A549 (cell line): ENCODE results near the gene EAF2.
"Not testable (repeated sequence)": the region's sequence is repeated elsewhere in the genome, so short reads cannot be mapped to it uniquely, and the experiment has no call there.

ENCODE experiments used
- KDM1A ChIP-seq: fragments of 200-600 bp; sonication (generic); IDR thresholded peaks from 2 replicates; pipeline ENCODE4 v1.6.1; 2016; ENCODE audit warnings: low read depth, mild to moderate bottlenecking
- POLR2A ChIP-seq: IDR thresholded peaks from 2 replicates; pipeline ENCODE4 v1.6.1; 2012; ENCODE audit warnings: mild to moderate bottlenecking, low read length
- RCOR1 ChIP-seq: fragments of 150-350 bp; IDR thresholded peaks from 2 replicates; pipeline ENCODE4 v1.6.1; 2014; ENCODE audit warnings: antibody characterized with exemption, low read length, low read depth
- SMC3 ChIP-seq: fragments of >200 bp; sonication (Bioruptor Twin); formaldehyde crosslinking; IDR thresholded peaks from 3 replicates; pipeline ENCODE4 v1.6.1; 2018; ENCODE audit warnings: inconsistent platforms
- TF ChIP-seq, protein P1 (sequence below): fragments of >200 bp; sonication (Bioruptor Twin); formaldehyde crosslinking; IDR thresholded peaks from 3 replicates; pipeline ENCODE4 v1.5.1; 2016
- TF ChIP-seq, protein P2 (sequence below): fragments of 200-600 bp; sonication (generic); IDR thresholded peaks from 2 replicates; pipeline ENCODE4 v1.6.1; 2016; ENCODE audit warnings: antibody characterized with exemption, mild to moderate bottlenecking, moderate library complexity

DNA sequence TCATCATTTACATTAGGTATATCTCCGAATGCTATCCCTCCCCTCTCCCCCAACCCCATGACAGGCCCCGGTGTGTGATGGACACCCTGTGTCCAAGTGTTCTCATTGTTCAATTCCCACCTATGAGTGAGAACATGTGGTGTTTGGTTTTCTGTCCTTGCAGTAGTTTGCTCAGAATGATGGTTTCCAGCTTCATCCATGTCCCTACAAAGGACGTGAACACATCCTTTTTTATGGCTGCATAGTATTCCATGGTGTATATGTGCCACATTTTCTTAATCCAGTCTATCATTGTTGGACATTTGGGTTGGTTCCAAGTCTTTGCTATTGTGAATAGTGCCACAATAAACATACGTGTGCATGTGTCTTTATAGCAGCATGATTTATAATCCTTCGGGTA lies 22.8 kb downstream of the EAF2 start:
- not testable (repeated sequence) for TF ChIP-seq KDM1A, POLR2A, SMC3, RCOR1
- TF ChIP-seq, protein P1, sequence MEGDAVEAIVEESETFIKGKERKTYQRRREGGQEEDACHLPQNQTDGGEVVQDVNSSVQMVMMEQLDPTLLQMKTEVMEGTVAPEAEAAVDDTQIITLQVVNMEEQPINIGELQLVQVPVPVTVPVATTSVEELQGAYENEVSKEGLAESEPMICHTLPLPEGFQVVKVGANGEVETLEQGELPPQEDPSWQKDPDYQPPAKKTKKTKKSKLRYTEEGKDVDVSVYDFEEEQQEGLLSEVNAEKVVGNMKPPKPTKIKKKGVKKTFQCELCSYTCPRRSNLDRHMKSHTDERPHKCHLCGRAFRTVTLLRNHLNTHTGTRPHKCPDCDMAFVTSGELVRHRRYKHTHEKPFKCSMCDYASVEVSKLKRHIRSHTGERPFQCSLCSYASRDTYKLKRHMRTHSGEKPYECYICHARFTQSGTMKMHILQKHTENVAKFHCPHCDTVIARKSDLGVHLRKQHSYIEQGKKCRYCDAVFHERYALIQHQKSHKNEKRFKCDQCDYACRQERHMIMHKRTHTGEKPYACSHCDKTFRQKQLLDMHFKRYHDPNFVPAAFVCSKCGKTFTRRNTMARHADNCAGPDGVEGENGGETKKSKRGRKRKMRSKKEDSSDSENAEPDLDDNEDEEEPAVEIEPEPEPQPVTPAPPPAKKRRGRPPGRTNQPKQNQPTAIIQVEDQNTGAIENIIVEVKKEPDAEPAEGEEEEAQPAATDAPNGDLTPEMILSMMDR, result not testable (repeated sequence)
- TF ChIP-seq, protein P2, sequence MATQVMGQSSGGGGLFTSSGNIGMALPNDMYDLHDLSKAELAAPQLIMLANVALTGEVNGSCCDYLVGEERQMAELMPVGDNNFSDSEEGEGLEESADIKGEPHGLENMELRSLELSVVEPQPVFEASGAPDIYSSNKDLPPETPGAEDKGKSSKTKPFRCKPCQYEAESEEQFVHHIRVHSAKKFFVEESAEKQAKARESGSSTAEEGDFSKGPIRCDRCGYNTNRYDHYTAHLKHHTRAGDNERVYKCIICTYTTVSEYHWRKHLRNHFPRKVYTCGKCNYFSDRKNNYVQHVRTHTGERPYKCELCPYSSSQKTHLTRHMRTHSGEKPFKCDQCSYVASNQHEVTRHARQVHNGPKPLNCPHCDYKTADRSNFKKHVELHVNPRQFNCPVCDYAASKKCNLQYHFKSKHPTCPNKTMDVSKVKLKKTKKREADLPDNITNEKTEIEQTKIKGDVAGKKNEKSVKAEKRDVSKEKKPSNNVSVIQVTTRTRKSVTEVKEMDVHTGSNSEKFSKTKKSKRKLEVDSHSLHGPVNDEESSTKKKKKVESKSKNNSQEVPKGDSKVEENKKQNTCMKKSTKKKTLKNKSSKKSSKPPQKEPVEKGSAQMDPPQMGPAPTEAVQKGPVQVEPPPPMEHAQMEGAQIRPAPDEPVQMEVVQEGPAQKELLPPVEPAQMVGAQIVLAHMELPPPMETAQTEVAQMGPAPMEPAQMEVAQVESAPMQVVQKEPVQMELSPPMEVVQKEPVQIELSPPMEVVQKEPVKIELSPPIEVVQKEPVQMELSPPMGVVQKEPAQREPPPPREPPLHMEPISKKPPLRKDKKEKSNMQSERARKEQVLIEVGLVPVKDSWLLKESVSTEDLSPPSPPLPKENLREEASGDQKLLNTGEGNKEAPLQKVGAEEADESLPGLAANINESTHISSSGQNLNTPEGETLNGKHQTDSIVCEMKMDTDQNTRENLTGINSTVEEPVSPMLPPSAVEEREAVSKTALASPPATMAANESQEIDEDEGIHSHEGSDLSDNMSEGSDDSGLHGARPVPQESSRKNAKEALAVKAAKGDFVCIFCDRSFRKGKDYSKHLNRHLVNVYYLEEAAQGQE, result not testable (repeated sequence)
